Stomach smooth muscle (tissue), 2 donors: ENCODE results near the gene WDR43.

Experiments used
- H3K27ac ChIP-seq: one replicate; pipeline ENCODE4 v1.7.0; 2013; ENCODE audit warnings: mild to moderate bottlenecking, low read length, inconsistent platforms
- H3K27me3 ChIP-seq, 2 donors: one replicate each; pipeline ENCODE4 v1.7.0; 2013; ENCODE audit warnings: low read length in 2 of 2; ENCODE audit not compliant: insufficient read depth in 2 of 2, control insufficient read depth in 1 of 2
- H3K36me3 ChIP-seq, 2 donors: one replicate each; pipeline ENCODE4 v1.7.0; 2013; ENCODE audit warnings: low read length in 2 of 2; ENCODE audit not compliant: control insufficient read depth in 2 of 2, insufficient read depth in 2 of 2
- H3K4me1 ChIP-seq: one replicate; pipeline ENCODE4 v1.7.0; 2013; ENCODE audit warnings: low read length; ENCODE audit not compliant: control insufficient read depth, insufficient read depth
- H3K4me3 ChIP-seq, 2 donors: one replicate each; pipeline ENCODE4 v1.7.0; 2013; ENCODE audit warnings: low read length in 2 of 2
- H3K9ac ChIP-seq, 2 donors: one replicate each; pipeline ENCODE4 v1.7.0; 2013; ENCODE audit warnings: low read length in 2 of 2, mild to moderate bottlenecking in 1 of 2
- H3K9me3 ChIP-seq, 2 donors: one replicate each; pipeline ENCODE4 v1.7.0; 2013; ENCODE audit warnings: low read length in 2 of 2; ENCODE audit not compliant: control insufficient read depth in 2 of 2
- donor health status: healthy.
- donor health status: Pancreatic carcinoma.

Gene WDR43, protein sequence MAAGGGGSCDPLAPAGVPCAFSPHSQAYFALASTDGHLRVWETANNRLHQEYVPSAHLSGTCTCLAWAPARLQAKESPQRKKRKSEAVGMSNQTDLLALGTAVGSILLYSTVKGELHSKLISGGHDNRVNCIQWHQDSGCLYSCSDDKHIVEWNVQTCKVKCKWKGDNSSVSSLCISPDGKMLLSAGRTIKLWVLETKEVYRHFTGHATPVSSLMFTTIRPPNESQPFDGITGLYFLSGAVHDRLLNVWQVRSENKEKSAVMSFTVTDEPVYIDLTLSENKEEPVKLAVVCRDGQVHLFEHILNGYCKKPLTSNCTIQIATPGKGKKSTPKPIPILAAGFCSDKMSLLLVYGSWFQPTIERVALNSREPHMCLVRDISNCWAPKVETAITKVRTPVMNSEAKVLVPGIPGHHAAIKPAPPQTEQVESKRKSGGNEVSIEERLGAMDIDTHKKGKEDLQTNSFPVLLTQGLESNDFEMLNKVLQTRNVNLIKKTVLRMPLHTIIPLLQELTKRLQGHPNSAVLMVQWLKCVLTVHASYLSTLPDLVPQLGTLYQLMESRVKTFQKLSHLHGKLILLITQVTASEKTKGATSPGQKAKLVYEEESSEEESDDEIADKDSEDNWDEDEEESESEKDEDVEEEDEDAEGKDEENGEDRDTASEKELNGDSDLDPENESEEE

DNA sequence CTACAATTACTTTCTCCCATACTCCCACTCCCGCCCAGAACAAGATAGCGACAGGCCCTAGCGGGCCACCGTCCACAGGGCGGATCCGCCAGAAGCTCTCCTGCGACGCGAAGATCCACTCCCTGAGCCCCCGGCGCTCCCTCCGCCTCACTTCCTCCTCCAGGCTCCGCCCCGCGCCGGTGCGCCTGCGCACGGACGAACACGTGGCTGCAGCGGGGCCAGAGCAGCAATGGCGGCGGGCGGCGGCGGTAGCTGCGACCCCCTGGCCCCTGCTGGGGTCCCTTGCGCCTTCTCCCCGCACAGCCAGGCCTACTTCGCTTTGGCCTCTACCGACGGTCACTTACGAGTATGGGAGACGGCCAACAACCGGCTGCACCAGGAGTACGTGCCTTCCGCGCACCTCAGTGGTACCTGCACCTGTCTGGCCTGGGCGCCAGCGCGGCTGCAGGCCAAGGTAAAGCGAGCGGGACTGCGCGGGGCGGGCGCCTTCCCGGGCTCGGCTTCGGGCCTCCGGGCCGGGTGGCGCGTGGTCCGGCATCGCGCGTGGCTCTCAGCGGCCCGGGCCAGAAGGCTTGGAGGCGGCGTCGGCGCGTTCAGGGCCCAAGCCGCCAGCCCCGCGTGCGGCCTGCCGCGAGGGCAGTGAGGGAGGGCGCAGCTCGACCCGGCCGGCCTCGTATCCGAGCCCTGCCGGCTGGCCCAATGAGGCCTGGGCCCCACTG is at the start of gene WDR43:
Gene WDR43, plus strand, starts transcription at position 198 of the 719 bp plus-strand sequence. Its CDS starts 32 bp downstream, at position 230.
- H3K4me1 ChIP-seq, result peaks cover 3% of the 10 kb centered on the region
- H3K27ac ChIP-seq, result peak within 1 kb of the TSS; percentile 49
- peak within 1 kb of the TSS; percentile 78 to 94 for H3K4me3 ChIP-seq
- peak within 1 kb of the TSS; percentile 74 to 89 for H3K9ac ChIP-seq
- H3K27me3 ChIP-seq, result no peaks in the 10 kb centered on the region
- H3K9me3 ChIP-seq, result no peaks in the 10 kb centered on the region
- H3K36me3 ChIP-seq, result no peaks in the 10 kb centered on the region

DNA sequence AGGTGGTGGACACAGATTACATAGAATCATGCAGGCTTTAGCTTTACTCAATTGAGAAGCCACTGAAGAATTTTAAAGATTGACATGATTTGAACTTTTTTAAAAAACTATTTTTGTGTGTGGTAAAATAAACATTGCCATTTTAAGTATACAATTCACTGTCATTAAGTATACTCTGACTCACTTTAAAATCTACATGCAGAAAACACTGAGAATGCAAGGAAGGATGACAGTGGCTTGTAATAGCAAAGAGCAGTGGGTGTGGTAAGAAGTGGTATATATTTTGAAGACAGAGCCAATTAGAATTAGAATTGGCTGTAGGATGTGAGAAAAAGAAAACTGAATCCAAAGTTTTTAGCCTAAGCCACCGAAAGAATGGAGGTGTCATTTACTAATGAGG is 39.3 kb upstream of the WDR43 start:
- H3K27ac ChIP-seq, result no peak overlapping the region
- no peak overlapping the region for H3K9ac ChIP-seq
- no peaks in the 10 kb centered on the region for H3K27me3 ChIP-seq
- peaks cover 2 to 3% of the 10 kb centered on the region in 2 donors for H3K36me3 ChIP-seq
- no peaks in the 10 kb centered on the region for H3K9me3 ChIP-seq
- H3K4me1 ChIP-seq, result no peaks in the 10 kb centered on the region
- no peak overlapping the region for H3K4me3 ChIP-seq

DNA sequence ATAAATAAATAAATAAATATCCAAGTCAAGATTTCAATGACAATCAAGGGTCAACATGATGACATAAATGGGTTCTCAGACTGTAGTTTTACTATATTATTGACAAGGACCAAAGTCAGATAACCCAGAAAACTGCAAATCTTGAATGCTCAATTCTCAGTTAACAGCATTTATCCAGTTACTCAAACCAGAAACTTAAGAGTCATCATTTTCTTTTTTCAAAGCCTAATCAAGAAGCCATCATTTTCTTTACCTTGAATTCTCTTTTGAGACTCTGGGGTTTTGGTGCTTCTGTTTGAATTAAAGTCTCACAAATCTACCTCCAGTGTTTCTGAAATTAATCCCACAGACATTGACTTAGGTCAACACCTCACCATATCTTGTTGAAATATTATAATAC is 38.5 kb upstream of the WDR43 start:
- Histone ChIP-seq H3K9me3 (no peaks in the 10 kb centered on the region), H3K4me1 (no peaks in the 10 kb centered on the region), H3K4me3 (no peak overlapping the region), H3K27ac (no peak overlapping the region), H3K9ac (no peak overlapping the region), H3K27me3 (no peaks in the 10 kb centered on the region), H3K36me3 (peaks cover 2 to 8% of the 10 kb centered on the region in 2 donors)

DNA sequence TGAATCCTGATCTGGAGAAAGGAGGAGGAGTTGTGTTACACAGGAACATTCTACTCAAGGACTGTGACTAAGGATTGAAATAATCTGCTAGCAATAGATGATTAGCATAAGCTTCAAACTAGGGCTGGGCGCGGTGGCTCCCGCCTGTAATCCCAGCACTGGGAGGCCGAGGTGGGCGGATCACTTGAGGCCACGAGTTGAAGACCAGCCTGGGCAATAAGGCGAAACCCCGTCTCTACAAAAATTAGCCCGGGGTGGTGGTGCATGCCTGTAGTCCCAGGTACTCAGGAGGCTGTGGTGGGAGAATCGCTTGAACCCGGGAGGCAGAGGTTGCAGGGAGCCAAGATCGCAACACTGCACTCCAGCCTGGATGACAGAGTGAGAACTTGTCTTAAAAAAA is 25.9 kb upstream of the WDR43 start:
- H3K4me1 ChIP-seq, result peaks cover 11% of the 10 kb centered on the region
- peak overlapping the region; percentile 95 to 99 for H3K4me3 ChIP-seq
- H3K9ac ChIP-seq, result no peak overlapping the region

DNA sequence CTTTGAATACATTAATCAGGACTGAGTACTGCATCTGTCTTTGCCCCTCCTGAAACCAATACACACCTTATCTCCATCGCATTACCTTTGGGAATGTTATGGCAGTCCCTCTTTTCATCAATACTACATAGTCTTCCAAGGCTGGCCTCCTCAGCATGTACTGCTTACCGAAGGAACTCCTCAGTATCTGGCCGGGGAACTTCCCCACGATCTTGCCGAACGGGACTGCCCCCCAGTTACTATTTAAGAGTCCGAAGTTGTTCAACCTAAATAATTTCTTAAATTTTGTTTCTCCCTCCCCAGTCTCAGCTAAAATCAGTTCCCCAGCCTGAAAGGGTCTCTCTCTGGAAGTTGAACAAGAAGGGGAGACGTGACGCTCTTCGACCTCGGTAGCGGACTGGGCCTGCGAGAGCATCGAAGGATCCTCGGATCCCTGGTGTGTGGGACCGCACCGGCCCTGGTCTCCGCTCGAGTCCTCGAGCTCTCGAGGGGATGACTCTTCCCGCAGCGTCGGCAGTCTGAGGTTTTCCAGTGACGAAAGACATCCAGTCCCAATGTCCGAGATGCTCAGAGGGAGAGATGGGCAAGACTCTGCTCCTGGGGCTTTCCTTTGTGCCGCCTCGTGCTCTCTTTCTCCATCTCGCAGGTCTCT is 24.8 kb upstream of the WDR43 start:
- peak overlapping the region; percentile 67 for H3K27ac ChIP-seq

More for the DNA sequence above, 25.9 kb upstream of the WDR43 start:
- no peak overlapping the region for H3K27ac ChIP-seq
- H3K36me3 ChIP-seq, result peaks cover 3 to 9% of the 10 kb centered on the region in 2 donors
- no peaks in the 10 kb centered on the region for H3K27me3 ChIP-seq
- H3K9me3 ChIP-seq, result no peaks in the 10 kb centered on the region

DNA sequence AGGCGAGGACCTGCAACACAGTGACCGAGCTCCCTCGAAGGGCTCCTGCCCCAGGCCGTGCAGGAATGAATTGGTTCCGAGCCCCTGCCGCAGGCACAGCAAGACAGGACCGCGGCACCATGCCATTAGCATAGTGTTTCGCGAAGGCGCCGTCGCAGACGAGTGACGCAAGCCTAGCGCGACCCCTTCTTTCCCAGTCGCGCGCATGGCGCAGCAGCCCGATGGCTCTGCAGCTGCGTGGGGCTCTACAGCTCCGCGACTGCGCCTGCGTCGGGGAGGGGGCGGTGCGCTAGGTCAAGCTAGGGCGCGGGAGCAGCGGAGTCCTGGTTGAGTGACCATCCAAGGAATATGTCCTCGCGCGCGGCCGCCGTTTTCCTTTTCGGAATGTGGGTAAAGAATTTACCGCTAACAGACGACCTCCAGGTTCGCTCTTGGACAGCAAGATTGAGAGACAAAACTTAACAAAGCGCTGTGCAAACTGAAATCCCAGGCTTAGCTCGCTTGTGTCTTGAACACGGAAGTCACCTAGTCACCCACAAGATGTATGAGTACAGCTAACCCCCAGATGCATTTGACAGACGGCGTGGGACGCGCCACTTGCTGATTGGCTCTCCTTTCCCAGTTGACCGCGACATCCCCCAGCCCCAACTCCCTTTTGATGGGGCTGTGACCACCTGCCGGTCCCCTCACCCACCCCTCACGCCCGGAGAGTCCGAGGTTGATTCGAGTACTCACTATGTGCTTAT is 24.1 kb upstream of the WDR43 start, which contains the start of gene TRMT61B:
Gene TRMT61B, minus strand, starts transcription at position 164 of the 746 bp plus-strand sequence. Its CDS starts 32 bp downstream, at position 132.
- H3K4me3 ChIP-seq, result peak within 1 kb of the TSS; percentile 95 to 99

More for the DNA sequence above, 24.8 kb upstream of the WDR43 start:
- Histone ChIP-seq H3K4me3 (peak overlapping the region; percentile 95 to 99), H3K27me3 (no peaks in the 10 kb centered on the region), H3K9ac (peak overlapping the region; percentile 91 to 96), H3K36me3 (peaks cover 0 to 4% of the 10 kb centered on the region in 2 donors), H3K4me1 (peaks cover 11% of the 10 kb centered on the region), H3K9me3 (no peaks in the 10 kb centered on the region)

DNA sequence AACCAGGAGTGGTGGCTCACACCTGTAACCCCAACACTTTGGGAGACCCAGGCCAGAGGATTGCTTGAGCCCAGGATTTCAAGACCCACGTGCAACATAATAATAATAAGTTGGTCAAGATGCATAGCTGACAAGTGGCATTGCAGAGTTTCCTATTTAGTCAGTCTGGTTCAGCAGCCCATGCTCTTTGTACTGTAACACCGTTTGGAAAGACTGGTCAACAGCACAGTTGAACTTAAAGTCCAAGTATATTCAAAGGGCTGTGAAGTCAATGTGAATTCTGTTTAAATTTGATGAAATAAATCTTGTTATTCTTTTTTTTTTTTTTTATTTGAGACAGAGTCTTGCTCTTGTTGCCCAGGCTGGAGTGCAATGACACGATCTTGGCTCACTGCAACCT is 22.8 kb upstream of the WDR43 start:
- Histone ChIP-seq H3K27ac (no peak overlapping the region), H3K9me3 (no peaks in the 10 kb centered on the region), H3K27me3 (no peaks in the 10 kb centered on the region), H3K4me3 (no peak overlapping the region), H3K36me3 (no peaks in the 10 kb centered on the region), H3K9ac (no peak overlapping the region), H3K4me1 (peaks cover 11% of the 10 kb centered on the region)

More for the DNA sequence above, 24.1 kb upstream of the WDR43 start, which contains the start of gene TRMT61B:
- Histone ChIP-seq H3K4me1 (peaks cover 11% of the 10 kb centered on the region), H3K36me3 (peaks cover 0 to under 1% of the 10 kb centered on the region in 2 donors), H3K27ac (peak within 1 kb of the TSS; percentile 67), H3K9ac (peak within 1 kb of the TSS; percentile 91 to 96), H3K9me3 (no peaks in the 10 kb centered on the region), H3K27me3 (no peaks in the 10 kb centered on the region)

DNA sequence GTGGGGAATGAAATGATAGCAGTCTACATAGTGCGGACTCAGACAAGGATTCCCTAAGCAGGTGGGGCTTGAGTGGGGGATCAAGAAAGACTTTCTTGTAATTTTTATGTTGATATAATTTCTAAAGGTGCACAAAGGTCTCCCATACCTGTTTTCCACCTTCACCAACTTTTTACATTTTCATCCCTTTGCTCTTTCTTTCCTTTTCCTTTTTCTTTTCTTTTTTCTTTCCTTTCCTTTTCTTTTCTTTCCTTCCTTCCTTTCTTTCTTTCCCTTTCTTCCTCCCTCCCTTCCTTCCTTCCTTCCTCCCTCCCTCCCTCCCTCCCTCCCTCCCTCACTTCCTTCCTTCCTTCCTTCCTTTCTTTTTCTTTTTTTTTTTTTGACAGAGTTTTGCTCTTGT is 14.3 kb upstream of the WDR43 start:
- Histone ChIP-seq H3K4me3 (no peak overlapping the region), H3K27me3 (peaks cover 0 to 7% of the 10 kb centered on the region in 2 donors), H3K27ac (no peak overlapping the region), H3K4me1 (no peaks in the 10 kb centered on the region), H3K36me3 (no peaks in the 10 kb centered on the region), H3K9ac (no peak overlapping the region), H3K9me3 (no peaks in the 10 kb centered on the region)

DNA sequence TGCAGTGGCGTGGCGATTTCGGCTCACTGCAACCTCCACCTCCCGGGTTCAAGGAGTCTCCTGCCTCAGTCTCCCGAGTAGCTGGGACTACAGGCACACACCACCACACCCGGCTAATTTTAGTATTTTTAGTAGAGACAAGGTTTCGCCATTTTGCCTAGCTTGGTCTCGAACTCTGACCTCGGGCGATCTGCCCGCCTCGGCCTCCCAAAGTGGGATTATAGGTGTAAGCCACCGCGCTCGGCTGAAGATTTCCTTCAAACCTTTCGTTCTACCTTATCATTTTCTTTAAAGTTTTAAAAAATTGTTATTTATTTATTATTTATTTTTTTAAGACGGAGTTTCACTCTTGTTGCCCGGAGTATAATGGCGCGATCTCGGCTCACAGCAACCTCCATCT is 979 bp upstream of the WDR43 start:
- Histone ChIP-seq H3K4me3 (no peak overlapping the region), H3K27ac (no peak overlapping the region), H3K9ac (no peak overlapping the region), H3K4me1 (peaks cover 3% of the 10 kb centered on the region), H3K9me3 (no peaks in the 10 kb centered on the region), H3K36me3 (no peaks in the 10 kb centered on the region), H3K27me3 (no peaks in the 10 kb centered on the region)
